ENCODE measurements around the gene TEX261.
A peak's percentile ranks its signal among the peaks of the same experiment; 100 is the strongest.
"Not testable (repeated sequence)": the region's sequence is repeated elsewhere in the genome, so short reads cannot be mapped to it uniquely, and the experiment has no call there.

Gene TEX261

DNA sequence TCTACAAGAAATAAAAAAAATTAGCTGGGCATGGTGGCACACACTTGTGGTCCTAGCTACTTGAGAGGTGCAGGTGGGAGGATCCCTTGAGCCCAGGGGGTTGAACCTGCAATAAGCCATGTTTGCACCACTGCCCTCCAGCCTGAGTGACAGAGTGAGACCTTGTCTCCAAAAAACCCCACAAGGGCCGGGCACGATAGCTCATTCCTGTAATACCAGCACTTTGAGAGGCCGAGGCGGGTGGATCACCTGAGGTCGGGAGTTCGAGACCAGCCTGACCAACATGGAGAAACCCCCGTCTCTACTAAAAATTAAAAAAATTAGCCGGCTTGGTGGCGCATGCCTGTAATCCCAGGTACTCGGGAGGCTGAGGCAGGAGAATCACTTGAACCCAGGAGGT is 5.3 kb upstream of the TEX261 start:
- not testable (repeated sequence) for DNase-seq

GRCh38 chr2:70999362-70999761 is 4.7 kb upstream of the TEX261 start:
- DNase-seq = no peak

DNA sequence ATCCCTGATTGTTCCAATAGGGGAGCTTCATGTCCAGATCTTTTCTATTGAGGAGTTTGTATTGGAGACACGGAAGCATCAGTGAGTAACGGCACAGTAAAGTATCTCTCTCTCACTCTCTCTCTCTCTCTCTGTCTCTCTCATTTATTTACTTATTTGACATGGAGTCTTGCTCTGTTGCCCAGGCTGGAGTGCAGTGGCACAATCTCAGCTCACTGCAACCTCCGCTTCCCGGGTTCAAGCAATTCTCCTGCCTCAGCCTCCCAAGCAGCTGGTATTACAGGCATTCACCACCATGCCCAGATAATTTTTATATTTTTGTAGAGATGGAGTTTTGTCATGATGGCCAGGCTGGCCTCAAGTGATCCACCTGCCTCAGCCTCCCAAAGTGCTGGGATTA is 4.2 kb upstream of the TEX261 start:
- not testable (repeated sequence) for DNase-seq

- peak; percentile 20 to 63 for DNase-seq
Measured at GRCh38 chr2:70995426-70995729, 705 bp upstream of the TEX261 start.

GRCh38 chr2:70994009-70994698 is 519 bp downstream of the TEX261 start:
- DNase-seq = peak in 1 of 2 experiments; percentile 28

- no peak for DNase-seq
Measured at GRCh38 chr2:70992945-70993853, 1.5 kb downstream of the TEX261 start.

DNA sequence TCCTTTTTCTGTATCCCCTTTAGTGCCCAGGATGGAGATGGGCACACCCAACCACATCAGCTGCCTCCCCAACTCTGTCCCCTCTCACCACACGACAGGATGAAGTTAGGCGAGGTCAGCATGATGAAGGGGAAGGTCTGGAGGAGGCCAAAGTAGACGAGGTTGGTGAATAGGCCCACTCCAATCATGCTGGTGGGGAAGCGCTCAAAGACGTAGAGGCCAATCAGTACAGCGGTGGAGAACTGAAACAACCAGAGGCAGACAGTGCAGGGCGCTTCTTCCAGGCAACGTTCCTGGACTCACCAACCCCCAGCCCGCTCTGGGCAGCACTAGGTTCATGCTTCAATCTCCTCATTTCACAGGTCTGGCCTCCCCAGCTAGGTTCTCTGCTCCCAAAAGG is 2.9 kb downstream of the TEX261 start:
- no peak for DNase-seq

GRCh38 chr2:70991142-70991541 is 3.5 kb downstream of the TEX261 start:
- DNase-seq = no peak

- DNase-seq = no peak
Measured at GRCh38 chr2:70990216-70990615, 4.5 kb downstream of the TEX261 start.

DNA sequence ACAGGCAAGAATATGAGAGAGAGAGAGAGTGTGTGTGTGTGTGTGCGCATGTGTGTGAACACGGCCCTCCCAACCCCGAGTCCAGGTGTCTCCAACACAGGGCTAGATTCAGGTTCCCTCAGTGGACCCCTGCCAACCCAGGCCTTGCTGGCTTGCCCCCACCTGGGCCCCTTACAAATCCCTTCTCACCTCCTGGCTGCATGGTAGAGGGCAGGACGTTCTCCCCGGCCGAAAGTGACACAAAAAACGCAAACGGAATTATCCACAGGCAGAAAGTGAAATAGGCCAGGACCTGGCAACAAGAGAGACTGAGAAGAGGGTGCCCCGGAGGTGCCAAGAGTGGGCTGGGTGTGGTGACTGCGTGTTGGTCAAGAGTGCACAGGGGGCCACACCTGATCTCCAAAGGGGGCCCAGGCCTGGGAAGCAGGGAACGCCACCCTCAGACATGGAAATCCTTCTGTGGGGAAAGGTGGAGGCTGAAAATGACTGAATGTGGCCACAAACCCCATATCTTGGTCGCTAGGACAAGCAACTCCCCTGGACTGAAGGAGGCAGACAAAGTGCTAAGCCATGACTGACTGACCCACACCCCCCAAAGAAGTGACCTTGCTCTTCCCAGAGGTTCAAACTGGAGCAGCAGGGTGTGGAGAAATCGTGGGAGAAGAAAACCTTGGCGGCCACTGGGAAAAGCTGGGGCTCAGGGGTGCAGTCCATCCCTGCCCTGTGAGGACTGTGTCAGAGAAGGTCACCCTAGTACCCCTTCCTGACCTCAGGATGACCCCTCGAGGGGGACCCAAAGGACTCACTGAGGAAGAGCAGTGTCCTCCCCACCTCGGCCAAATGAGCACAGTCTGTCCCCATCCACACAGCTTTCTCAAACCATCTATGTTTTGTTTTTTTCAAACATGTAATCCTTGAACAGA is 5.7 kb downstream of the TEX261 start:
- DNase-seq = no peak

GRCh38 chr2:70988151-70988550 is 6.5 kb downstream of the TEX261 start:
- no peak for DNase-seq

- DNase-seq = no peak
Measured at GRCh38 chr2:70987386-70987785, 7.3 kb downstream of the TEX261 start.

- no peak for DNase-seq
Measured at GRCh38 chr2:70986499-70987189, 8.0 kb downstream of the TEX261 start.

- no peak for DNase-seq
Measured at GRCh38 chr2:70985956-70986355, 8.7 kb downstream of the TEX261 start.

DNA sequence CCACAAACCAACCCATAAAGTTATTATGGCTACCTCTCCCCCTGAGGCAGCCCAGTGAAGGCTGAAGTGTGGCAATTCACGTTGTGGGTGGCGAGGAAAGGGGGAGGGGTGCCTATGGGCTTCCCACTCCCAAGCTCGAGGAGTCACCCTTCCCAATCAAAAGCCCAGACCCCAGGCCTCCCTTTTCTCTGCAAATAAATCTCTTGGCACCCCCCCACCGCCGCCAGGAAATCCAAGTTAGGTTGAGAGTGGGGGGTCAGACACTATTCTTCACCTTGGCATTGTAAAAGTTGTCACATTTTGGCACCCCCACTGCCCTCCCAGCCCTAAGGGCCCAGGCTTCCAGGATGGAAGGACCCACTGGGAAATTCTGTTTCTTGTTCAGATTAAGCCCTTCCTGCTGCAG is 9.4 kb downstream of the TEX261 start:
- DNase-seq = no peak

GRCh38 chr2:70984576-70985282 is 9.9 kb downstream of the TEX261 start:
- no peak for DNase-seq

DNA sequence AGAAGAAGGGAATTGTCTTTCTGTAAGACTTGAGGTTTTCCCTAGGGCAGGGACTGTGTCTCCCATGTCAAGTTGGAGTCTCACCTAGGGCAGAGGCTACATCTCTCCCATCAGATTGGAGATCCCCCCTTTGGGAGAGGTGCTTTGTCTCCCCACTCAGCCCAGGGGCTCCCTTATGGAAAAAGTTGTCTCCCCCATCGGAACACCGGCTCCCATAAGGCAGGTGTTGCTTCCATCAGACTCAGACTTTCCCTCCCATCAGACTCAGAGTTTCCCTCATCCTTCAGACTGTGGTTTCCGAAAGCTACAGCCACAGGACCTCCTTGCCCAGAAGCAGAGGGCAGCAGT is 10.5 kb downstream of the TEX261 start:
- no peak for DNase-seq

- DNase-seq = no peak
Measured at GRCh38 chr2:70983506-70984227, 11.0 kb downstream of the TEX261 start.

DNA sequence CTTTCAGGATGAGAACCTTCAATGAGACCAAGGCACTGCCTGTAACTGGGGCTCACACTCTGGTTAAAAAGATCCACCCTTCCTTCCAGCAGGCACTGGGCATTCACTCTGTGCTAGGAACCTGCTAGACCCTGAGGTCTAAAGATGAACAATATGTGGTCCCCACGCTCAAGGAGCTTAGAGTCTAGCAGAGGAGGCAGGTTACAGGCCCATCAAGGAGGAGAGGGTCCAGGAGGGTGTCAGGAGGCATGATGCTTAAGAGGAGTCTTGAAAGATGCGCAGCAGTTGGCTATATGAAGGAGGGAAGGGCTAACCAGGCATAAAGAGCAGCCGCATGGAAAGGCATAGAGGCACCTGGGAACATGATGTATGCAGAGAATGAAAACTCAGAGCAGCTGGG is 11.7 kb downstream of the TEX261 start:
- DNase-seq = no peak

DNA sequence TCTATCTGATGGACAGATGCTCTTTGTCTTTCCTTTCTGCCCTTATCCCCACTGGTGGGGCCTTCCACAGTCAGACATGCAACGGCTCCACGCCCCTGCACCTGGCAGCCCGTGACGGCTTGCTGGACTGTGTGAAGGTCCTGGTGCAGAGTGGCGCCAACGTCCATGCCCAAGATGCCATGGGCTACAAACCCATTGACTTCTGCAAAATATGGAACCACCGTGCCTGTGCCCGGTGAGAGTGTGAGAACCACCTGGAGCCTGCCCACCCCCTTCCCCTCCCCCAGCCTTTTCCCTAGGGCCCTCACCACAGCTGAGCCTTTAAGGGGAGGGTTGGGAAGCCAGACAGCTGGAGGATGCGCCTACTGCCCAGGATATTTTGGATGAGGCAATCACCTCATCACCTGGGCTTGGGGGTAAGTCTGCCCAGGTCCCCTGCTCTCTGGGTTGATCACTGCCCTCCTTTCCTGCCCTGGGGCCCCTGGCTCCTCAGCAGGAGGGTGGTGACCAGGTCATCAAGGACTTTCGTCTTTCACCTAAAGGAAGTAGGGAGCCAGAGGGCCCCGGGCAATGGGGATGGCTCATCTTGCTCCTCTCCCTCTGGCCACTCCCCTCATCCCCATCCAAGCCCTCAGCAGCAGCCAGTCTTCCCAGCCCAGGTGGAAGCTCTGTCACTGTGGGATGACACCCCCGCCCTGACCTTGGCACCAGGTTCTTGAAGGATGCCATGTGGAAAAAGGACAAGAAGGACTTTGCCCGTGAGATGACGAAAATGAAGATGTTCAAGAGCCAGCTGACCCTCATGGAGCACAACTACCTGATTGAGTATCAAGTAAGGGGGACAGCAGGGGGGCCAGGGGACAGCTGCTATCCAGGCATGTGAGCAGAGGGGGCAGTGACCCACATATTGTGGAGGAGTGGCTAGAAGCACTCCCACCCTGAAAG is 12.5 kb downstream of the TEX261 start:
- no peak for DNase-seq
